ENCODE measurements around the gene SLC4A5.

The SLC4A5 gene

GRCh38 chr2:74325815-74326214, 17.4 kb downstream of the SLC4A5 start:
- no peak for TF ChIP-seq CTCF (conservative IDR thresholded peaks at IDR 0.05)
- TF ChIP-seq ZFX (IDR thresholded peaks at IDR 0.05): no peak

GRCh38 chr2:74321737-74322136, 21.5 kb downstream of the SLC4A5 start:
- no peak overlapping the region for H3K27ac ChIP-seq
- TF ChIP-seq CTCF (conservative IDR thresholded peaks at IDR 0.05) (no peak), ZFX (IDR thresholded peaks at IDR 0.05) (no peak)

More at GRCh38 chr2:74325815-74326214, 17.4 kb downstream of the SLC4A5 start:
- H3K27ac ChIP-seq: no peak overlapping the region

GRCh38 chr2:74317701-74318100, 25.5 kb downstream of the SLC4A5 start:
- H3K27ac ChIP-seq: no peak overlapping the region
- TF ChIP-seq CTCF (conservative IDR thresholded peaks at IDR 0.05): no peak
- TF ChIP-seq ZFX (IDR thresholded peaks at IDR 0.05): no peak

GRCh38 chr2:74316627-74317295, 26.5 kb downstream of the SLC4A5 start:
- no peak overlapping the region for H3K27ac ChIP-seq
- TF ChIP-seq CTCF (conservative IDR thresholded peaks at IDR 0.05) (no peak), ZFX (IDR thresholded peaks at IDR 0.05) (no peak)

GRCh38 chr2:74314107-74314506, 29.1 kb downstream of the SLC4A5 start:
- H3K27ac ChIP-seq: no peak overlapping the region
- TF ChIP-seq CTCF (conservative IDR thresholded peaks at IDR 0.05) (no peak), ZFX (IDR thresholded peaks at IDR 0.05) (no peak)

- TF ChIP-seq CTCF (conservative IDR thresholded peaks at IDR 0.05) (no peak), ZFX (IDR thresholded peaks at IDR 0.05) (no peak)
- no peak overlapping the region for H3K27ac ChIP-seq
Observed at GRCh38 chr2:74313497-74313896, 29.7 kb downstream of the SLC4A5 start.

GRCh38 chr2:74312913-74313312, 30.3 kb downstream of the SLC4A5 start:
- TF ChIP-seq CTCF (conservative IDR thresholded peaks at IDR 0.05) (no peak), ZFX (IDR thresholded peaks at IDR 0.05) (no peak)
- no peak overlapping the region for H3K27ac ChIP-seq
